ENCODE results near the gene SMARCB1. TPM values are rescaled to one million over a fixed set of nuclear protein-coding genes. Genes with fewer than 3 reads are reported as not detected.

SMARCB1 gene
- total and polyA plus RNA-seq, 2 of the 4 experiments (the other 2 are of a cell fraction): 110 to 159 TPM

GRCh38 chr22:23803001-23803819 is 16.4 kb downstream of the SMARCB1 start:
- Histone ChIP-seq H2BK20ac (ENCODE audit: low read depth, low read length) (no peak overlapping the region), H4K91ac (ENCODE audit: insufficient read depth, low read depth, low read length) (no peak overlapping the region), H3K18ac (ENCODE audit: low read depth, low read length) (no peak overlapping the region), H3K4me2 (ENCODE audit: low read depth, low read length) (no peak overlapping the region), H3K27me3 (ENCODE audit: control insufficient read depth, insufficient read depth, low read length) (no peaks in the 10 kb centered on the region), H3K9me3 (ENCODE audit: control insufficient read depth, insufficient read depth, low read length) (no peaks in the 10 kb centered on the region), H2BK15ac (ENCODE audit: low read depth, low read length) (no peak overlapping the region), H2BK120ac (ENCODE audit: low read depth, low read length) (no peak overlapping the region), H3K4me3 (ENCODE audit: insufficient read depth, low read depth, low read length) (no peak overlapping the region), H4K20me1 (ENCODE audit: insufficient read depth, low read length) (no peaks in the 10 kb centered on the region; the same call in 1 of the 2 replicates), H3K56ac (ENCODE audit: extremely low read depth, insufficient read depth, low read length) (no peak overlapping the region), H3K9ac (ENCODE audit: low read depth, low read length) (no peak overlapping the region), H2AK9ac (replicated peaks; ENCODE audit: low read depth, low read length, poor library complexity) (no peak overlapping the region), H4K5ac (ENCODE audit: low read depth, low read length) (no peak overlapping the region), H4K8ac (ENCODE audit: low read depth in 2 of 2, low read length in 2 of 2) (no peak overlapping the region), H2AK5ac (ENCODE audit: low read depth, low read length) (no peak overlapping the region), H2AFZ (replicated peaks; ENCODE audit: low read length, poor library complexity) (no peak overlapping the region), H3K23ac (ENCODE audit: low read depth, low read length) (no peak overlapping the region), H2BK5ac (ENCODE audit: low read depth, low read length, poor library complexity, severe bottlenecking) (no peak overlapping the region), H3K36me3 (ENCODE audit: control insufficient read depth, insufficient read depth, low read length) (peaks cover 71% of the 10 kb centered on the region), H3K27ac (ENCODE audit: insufficient read depth, low read length) (no peak overlapping the region), H3K14ac (replicated peaks; ENCODE audit: low read depth, low read length) (no peak overlapping the region), H3K9me1 (ENCODE audit: insufficient read depth, low read length) (no peaks in the 10 kb centered on the region), H3K4me1 (ENCODE audit: control insufficient read depth, insufficient read depth, low read length) (no peaks in the 10 kb centered on the region), H3K79me1 (ENCODE audit: low read depth in 1 of 2, low read length in 2 of 2) (peaks cover 0 to 12% of the 10 kb centered on the region in 2 experiments; a peak in 2 of 4 replicates), H3K4ac (ENCODE audit: low read depth, low read length) (no peak overlapping the region)
- intact Hi-C loops (cut with micrococcal nuclease): no loop called here
- DNase-seq: no peak
- ChIA-PET POLR2A (ENCODE audit: unreplicated experiment) (no interaction called here), CTCF (no interaction called here)
- in situ Hi-C loops (cut with MboI; ENCODE audit: low sequenced_read_pairs): no loop called here
- dilution Hi-C loops (cut with HindIII; ENCODE audit: low sequenced_read_pairs, unreplicated experiment): no loop called here
- no TSS peak for BruUV-seq (replicated peaks)
- 81% methylated on average over 12 of the region's 21 CpGs; no CpG with 5 or more reads in 1 of the 2 experiments for WGBS, 2 experiments (ENCODE audit: extremely low coverage in 2 of 2, insufficient read length in 1 of 2)
- TF ChIP-seq SMC3 (IDR thresholded peaks at IDR 0.05; ENCODE audit: low read depth, low read length): no peak
- TF ChIP-seq RFX5 (IDR thresholded peaks at IDR 0.05; ENCODE audit: low read depth, low read length): no peak
- no peak for TF ChIP-seq MAZ (IDR thresholded peaks at IDR 0.05; ENCODE audit: borderline replicate concordance, low read depth, low read length)
- no peak for TF ChIP-seq RAD21 (IDR thresholded peaks at IDR 0.05; ENCODE audit: low read length)
- TF ChIP-seq, protein P1, sequence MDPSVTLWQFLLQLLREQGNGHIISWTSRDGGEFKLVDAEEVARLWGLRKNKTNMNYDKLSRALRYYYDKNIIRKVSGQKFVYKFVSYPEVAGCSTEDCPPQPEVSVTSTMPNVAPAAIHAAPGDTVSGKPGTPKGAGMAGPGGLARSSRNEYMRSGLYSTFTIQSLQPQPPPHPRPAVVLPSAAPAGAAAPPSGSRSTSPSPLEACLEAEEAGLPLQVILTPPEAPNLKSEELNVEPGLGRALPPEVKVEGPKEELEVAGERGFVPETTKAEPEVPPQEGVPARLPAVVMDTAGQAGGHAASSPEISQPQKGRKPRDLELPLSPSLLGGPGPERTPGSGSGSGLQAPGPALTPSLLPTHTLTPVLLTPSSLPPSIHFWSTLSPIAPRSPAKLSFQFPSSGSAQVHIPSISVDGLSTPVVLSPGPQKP (IDR thresholded peaks at IDR 0.05; ENCODE audit: borderline replicate concordance, low read depth, low read length): no peak
- TF ChIP-seq POLR2A (IDR thresholded peaks at IDR 0.05; ENCODE audit: low read depth, low read length): no peak
- no peak for TF ChIP-seq CTCF (conservative IDR thresholded peaks at IDR 0.05; ENCODE audit: low read depth, low read length)
- no peak for TF ChIP-seq RCOR1 (IDR thresholded peaks at IDR 0.05; ENCODE audit: insufficient replicate concordance, low read length)
- ATAC-seq (ENCODE audit: low read depth): no peak
